GM19351 (cell line): ENCODE measurements around the gene MATN3.

Experiments
- ATAC-seq: cut with Tn5 transposase; IDR thresholded peaks from one replicate; pipeline ENCODE4 v1.9.1; 2021; ENCODE audit warnings: mild to moderate bottlenecking, moderate library complexity; ENCODE audit not compliant: unreplicated experiment

Gene MATN3

DNA sequence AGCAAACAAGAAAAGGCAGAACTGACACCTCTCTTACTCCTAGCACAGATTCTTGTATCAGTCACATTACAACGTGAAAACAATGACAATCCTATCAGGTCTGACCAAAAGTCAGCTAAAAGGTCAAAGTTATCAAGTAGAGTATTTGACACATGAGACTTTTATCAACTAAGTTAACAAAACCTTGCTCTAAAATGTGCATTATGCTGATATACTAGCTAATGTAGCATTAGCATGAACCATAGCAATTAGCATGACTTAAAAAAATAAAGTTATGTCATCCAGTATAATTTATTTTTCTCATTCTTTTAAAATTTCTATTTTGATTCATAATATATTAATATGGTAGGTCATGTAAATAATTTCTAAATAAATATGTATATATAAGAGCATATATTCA lies 69.3 kb downstream of the MATN3 start:
- no peak for ATAC-seq

DNA sequence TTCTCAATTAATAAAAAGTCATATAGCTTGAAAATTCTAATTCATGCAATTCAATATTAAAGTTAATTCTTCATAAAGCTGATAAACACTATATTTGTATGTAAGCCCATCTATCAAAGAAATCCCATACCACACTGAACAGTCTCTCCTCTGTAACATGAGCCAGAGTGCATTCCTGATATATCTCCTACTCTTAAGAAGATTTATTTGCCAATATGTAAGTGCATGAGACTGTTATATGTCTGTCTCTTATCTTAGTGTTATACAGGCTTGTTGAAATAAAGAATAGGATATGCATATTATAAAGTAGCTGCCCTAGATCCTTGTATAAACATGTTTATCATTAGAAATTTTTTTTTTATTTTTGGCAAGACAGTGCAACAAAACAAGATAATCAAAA lies 70.3 kb downstream of the MATN3 start:
- no peak for ATAC-seq
